PFSK-1 (cell line): Measurements from ENCODE around the gene TCF12.

Experiments used
- FOXP2 ChIP-seq: optimal IDR thresholded peaks from 2 replicates; pipeline ENCODE3; 2011; ENCODE audit warnings: borderline replicate concordance, control low read depth, inconsistent platforms; ENCODE audit not compliant: insufficient read depth; ENCODE audit errors: extremely low read length, extremely low read depth
- POLR2AphosphoS5 ChIP-seq: IDR thresholded peaks from 2 replicates; pipeline ENCODE4 v1.6.1; 2012; ENCODE audit warnings: low read depth, mild to moderate bottlenecking, control low read depth, low read length, moderate library complexity
- SIN3A ChIP-seq: IDR thresholded peaks from 2 replicates; pipeline ENCODE4 v1.6.1; 2012; ENCODE audit warnings: mild to moderate bottlenecking, low read length, moderate library complexity, borderline replicate concordance; ENCODE audit not compliant: insufficient read depth
- TAF1 ChIP-seq: IDR thresholded peaks from 2 replicates; pipeline ENCODE4 v1.6.1; 2012; ENCODE audit warnings: low read length, control low read depth, borderline replicate concordance; ENCODE audit not compliant: insufficient read depth
- TF ChIP-seq, protein P1 (sequence below), 2 experiments: IDR thresholded peaks; 2 replicates each; pipeline versions ENCODE4 v1.6.1 to v1.8.0; 2011 to 2012; ENCODE audit warnings: low read depth in 2 of 2, low read length in 2 of 2, control low read depth in 1 of 2, inconsistent platforms in 1 of 2, mild to moderate bottlenecking in 1 of 2, moderate library complexity in 1 of 2; ENCODE audit not compliant: insufficient read depth in 1 of 2

TCF12 gene

DNA sequence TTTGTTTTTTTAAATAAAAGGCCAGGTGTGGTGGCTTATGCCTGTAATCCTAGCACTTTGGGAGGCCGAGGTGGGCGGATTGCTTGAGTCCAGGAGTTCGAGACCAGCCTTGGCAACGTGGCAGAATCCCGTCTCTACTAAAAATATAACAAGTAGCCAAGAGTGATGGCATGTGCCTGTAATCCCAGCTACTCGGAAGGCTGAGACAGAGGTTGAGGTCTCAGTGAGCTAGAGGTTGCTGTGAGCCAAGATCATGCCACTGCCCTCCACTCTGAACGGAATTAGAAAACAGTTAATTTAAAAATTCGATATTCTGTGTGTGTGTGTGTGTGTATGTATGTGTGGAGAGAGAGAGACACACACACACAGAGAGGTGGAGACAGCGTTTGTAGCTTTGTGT lies 58.8 kb downstream of the TCF12 start:
- no peak for TF ChIP-seq SIN3A
- TF ChIP-seq FOXP2, result no peak
- TF ChIP-seq TAF1, result no peak
- TF ChIP-seq POLR2AphosphoS5, result no peak
- TF ChIP-seq, protein P1, sequence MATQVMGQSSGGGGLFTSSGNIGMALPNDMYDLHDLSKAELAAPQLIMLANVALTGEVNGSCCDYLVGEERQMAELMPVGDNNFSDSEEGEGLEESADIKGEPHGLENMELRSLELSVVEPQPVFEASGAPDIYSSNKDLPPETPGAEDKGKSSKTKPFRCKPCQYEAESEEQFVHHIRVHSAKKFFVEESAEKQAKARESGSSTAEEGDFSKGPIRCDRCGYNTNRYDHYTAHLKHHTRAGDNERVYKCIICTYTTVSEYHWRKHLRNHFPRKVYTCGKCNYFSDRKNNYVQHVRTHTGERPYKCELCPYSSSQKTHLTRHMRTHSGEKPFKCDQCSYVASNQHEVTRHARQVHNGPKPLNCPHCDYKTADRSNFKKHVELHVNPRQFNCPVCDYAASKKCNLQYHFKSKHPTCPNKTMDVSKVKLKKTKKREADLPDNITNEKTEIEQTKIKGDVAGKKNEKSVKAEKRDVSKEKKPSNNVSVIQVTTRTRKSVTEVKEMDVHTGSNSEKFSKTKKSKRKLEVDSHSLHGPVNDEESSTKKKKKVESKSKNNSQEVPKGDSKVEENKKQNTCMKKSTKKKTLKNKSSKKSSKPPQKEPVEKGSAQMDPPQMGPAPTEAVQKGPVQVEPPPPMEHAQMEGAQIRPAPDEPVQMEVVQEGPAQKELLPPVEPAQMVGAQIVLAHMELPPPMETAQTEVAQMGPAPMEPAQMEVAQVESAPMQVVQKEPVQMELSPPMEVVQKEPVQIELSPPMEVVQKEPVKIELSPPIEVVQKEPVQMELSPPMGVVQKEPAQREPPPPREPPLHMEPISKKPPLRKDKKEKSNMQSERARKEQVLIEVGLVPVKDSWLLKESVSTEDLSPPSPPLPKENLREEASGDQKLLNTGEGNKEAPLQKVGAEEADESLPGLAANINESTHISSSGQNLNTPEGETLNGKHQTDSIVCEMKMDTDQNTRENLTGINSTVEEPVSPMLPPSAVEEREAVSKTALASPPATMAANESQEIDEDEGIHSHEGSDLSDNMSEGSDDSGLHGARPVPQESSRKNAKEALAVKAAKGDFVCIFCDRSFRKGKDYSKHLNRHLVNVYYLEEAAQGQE (IDR thresholded peaks at IDR 0.05; ENCODE audit: insufficient read depth in 1 of 2, low read depth in 2 of 2, low read length in 2 of 2), result no peak

DNA sequence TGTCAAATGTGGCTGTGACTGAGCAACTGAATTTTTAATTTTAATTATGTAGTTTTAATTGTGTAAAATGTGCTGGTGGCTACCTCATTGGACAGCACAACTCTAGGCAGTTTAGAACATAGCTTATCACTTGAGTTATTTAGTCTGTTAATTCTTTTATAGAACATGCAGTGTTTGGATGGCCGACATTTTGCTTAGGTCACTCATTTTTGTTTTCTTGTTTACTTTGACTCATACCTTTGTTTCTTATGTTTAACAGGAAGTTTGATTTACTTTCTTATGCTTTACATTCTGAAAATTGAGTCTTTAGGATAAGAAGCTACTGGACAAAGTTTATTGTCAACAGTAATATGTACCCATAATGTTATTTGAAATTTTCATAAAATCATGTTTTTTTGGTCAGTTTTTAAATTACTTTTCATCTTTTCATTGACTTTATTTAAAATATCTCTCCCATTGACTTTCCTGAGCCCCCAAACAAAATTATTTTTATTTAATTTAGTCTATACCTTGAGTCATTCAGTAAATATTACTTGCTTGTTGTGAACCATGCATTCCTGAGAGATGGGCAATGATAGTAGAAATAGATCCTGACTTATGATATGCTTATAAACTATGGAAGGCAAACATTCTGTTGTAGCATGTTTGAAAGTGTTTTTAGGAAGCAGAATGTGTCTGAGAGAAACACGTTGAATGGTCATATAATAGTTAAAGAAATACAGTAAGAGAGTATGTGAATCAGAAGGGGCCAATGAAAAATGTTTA lies 60.6 kb downstream of the TCF12 start:
- TF ChIP-seq, protein P1 (IDR thresholded peaks at IDR 0.05; ENCODE audit: insufficient read depth in 1 of 2, low read depth in 2 of 2, low read length in 2 of 2), result no peak
- no peak for TF ChIP-seq FOXP2

DNA sequence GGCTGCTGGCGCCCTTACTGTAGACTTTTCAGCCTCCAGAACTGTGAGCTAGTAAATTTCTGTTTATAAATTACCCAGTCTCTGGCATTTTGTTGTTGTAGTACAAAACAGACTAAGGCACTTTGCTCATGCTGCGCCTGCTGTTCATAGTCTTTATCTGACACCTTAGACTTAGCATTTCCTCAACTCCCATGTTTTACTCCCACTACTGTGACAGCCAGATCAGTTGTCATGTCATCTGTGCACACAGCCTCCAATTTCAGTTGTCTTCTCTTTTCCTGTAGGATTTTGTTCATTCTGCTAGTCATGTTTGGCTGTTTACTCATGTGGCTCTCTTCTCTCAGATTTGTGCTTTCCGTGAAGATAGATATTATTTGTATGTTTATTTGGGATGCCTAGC lies 62.0 kb downstream of the TCF12 start:
- no peak for TF ChIP-seq SIN3A
- TF ChIP-seq POLR2AphosphoS5, result no peak
- TF ChIP-seq TAF1, result no peak
- TF ChIP-seq, protein P1 (IDR thresholded peaks at IDR 0.05; ENCODE audit: insufficient read depth in 1 of 2, low read depth in 2 of 2, low read length in 2 of 2), result no peak
- TF ChIP-seq FOXP2, result no peak

- no peak for TF ChIP-seq SIN3A
- no peak for TF ChIP-seq POLR2AphosphoS5
- no peak for TF ChIP-seq FOXP2
- TF ChIP-seq, protein P1 (IDR thresholded peaks at IDR 0.05; ENCODE audit: insufficient read depth in 1 of 2, low read depth in 2 of 2, low read length in 2 of 2), result no peak
- TF ChIP-seq TAF1, result no peak
Observed at GRCh38 chr15:56981160-56981559, 62.7 kb downstream of the TCF12 start.

- TF ChIP-seq SIN3A (no peak), FOXP2 (no peak), POLR2AphosphoS5 (no peak), TAF1 (no peak)
- TF ChIP-seq, protein P1 (IDR thresholded peaks at IDR 0.05; ENCODE audit: insufficient read depth in 1 of 2, low read depth in 2 of 2, low read length in 2 of 2), result no peak
Observed at GRCh38 chr15:56982987-56983386, 64.5 kb downstream of the TCF12 start.
